ENCODE data around the gene ACER3.
A peak's percentile ranks its signal among the peaks of the same experiment; 100 is the strongest.
"Not testable (repeated sequence)": the region's sequence is repeated elsewhere in the genome, so short reads cannot be mapped to it uniquely, and the experiment has no call there.

Gene ACER3

DNA sequence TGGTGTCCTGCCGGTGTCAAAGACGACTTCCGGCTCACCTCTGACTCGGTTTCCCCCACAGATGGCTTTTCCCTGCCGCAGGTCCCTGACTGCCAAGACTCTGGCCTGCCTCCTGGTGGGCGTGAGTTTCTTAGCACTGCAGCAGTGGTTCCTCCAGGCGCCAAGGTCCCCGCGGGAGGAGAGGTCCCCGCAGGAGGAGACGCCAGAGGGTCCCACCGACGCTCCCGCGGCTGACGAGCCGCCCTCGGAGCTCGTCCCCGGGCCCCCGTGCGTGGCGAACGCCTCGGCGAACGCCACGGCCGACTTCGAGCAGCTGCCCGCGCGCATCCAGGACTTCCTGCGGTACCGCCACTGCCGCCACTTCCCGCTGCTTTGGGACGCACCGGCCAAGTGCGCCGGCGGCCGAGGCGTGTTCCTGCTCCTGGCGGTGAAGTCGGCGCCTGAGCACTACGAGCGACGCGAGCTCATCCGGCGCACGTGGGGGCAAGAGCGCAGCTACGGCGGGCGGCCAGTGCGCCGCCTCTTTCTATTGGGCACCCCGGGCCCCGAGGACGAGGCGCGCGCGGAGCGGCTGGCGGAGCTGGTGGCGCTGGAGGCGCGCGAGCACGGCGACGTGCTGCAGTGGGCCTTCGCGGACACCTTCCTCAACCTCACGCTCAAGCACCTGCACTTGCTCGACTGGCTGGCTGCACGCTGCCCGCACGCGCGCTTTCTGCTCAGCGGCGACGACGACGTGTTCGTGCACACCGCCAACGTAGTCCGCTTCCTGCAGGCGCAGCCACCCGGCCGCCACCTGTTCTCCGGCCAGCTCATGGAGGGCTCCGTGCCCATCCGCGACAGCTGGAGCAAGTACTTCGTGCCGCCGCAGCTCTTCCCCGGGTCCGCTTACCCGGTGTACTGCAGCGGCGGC is 179.0 kb downstream of the ACER3 start:
- H3K4me3 ChIP-seq (ENCODE audit: low read depth in 1 of 2, low read length in 2 of 2) = peak overlapping the region; percentile 49 to 69
- H3K9me3 ChIP-seq (ENCODE audit: control insufficient read depth in 1 of 2, low read length in 2 of 2) = no peaks in the 10 kb centered on the region
- H3K4me1 ChIP-seq (ENCODE audit: control insufficient read depth in 1 of 2, insufficient read depth in 2 of 2, low read length in 2 of 2) = peaks cover 12 to 14% of the 10 kb centered on the region in 2 donors
- H3K9ac ChIP-seq (ENCODE audit: low read depth in 1 of 2, low read length in 2 of 2) = peak overlapping the region; percentile 28 to 40
- H3K36me3 ChIP-seq (ENCODE audit: control insufficient read depth in 1 of 2, insufficient read depth in 2 of 2, low read length in 2 of 2) = no peaks in the 10 kb centered on the region
- H3K27ac ChIP-seq (ENCODE audit: low read depth, low read length) = no peak overlapping the region
- H3K27me3 ChIP-seq (ENCODE audit: control insufficient read depth in 1 of 2, insufficient read depth in 2 of 2, low read length in 2 of 2) = peaks cover 3 to 10% of the 10 kb centered on the region in 2 donors

DNA sequence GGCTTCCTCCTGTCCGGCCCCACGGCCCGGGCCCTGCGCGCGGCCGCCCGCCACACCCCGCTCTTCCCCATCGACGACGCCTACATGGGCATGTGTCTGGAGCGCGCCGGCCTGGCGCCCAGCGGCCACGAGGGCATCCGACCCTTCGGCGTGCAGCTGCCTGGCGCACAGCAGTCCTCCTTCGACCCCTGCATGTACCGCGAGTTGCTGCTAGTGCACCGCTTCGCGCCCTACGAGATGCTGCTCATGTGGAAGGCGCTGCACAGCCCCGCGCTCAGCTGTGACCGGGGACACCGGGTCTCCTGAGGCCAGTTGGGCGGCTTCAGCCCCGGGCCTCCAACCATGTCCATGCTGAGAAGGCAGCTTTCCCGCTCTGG is 179.7 kb downstream of the ACER3 start:
- Histone ChIP-seq H3K27me3 (ENCODE audit: control insufficient read depth in 1 of 2, insufficient read depth in 2 of 2, low read length in 2 of 2) (peaks cover 6 to 12% of the 10 kb centered on the region in 2 donors), H3K9ac (ENCODE audit: low read depth in 1 of 2, low read length in 2 of 2) (no peak overlapping the region), H3K9me3 (ENCODE audit: control insufficient read depth in 1 of 2, low read length in 2 of 2) (no peaks in the 10 kb centered on the region), H3K4me3 (ENCODE audit: low read depth in 1 of 2, low read length in 2 of 2) (no peak overlapping the region), H3K27ac (ENCODE audit: low read depth, low read length) (no peak overlapping the region), H3K36me3 (ENCODE audit: control insufficient read depth in 1 of 2, insufficient read depth in 2 of 2, low read length in 2 of 2) (no peaks in the 10 kb centered on the region), H3K4me1 (ENCODE audit: control insufficient read depth in 1 of 2, insufficient read depth in 2 of 2, low read length in 2 of 2) (peaks cover 11% of the 10 kb centered on the region in 2 donors)

- Histone ChIP-seq H3K9me3 (ENCODE audit: control insufficient read depth in 1 of 2, low read length in 2 of 2) (no peaks in the 10 kb centered on the region), H3K27ac (ENCODE audit: low read depth, low read length) (no peak overlapping the region), H3K9ac (ENCODE audit: low read depth in 1 of 2, low read length in 2 of 2) (no peak overlapping the region), H3K27me3 (ENCODE audit: control insufficient read depth in 1 of 2, insufficient read depth in 2 of 2, low read length in 2 of 2) (peaks cover 9 to 17% of the 10 kb centered on the region in 2 donors), H3K4me3 (ENCODE audit: low read depth in 1 of 2, low read length in 2 of 2) (no peak overlapping the region), H3K4me1 (ENCODE audit: control insufficient read depth in 1 of 2, insufficient read depth in 2 of 2, low read length in 2 of 2) (peaks cover 10 to 15% of the 10 kb centered on the region in 2 donors), H3K36me3 (ENCODE audit: control insufficient read depth in 1 of 2, insufficient read depth in 2 of 2, low read length in 2 of 2) (no peaks in the 10 kb centered on the region)
These were observed 180.2 kb downstream of the ACER3 start for GRCh38 chr11:77040889-77041288.

GRCh38 chr11:77042111-77042726 is 181.5 kb downstream of the ACER3 start:
- Histone ChIP-seq H3K4me3 (ENCODE audit: low read depth in 1 of 2, low read length in 2 of 2) (no peak overlapping the region), H3K9me3 (ENCODE audit: control insufficient read depth in 1 of 2, low read length in 2 of 2) (no peaks in the 10 kb centered on the region), H3K4me1 (ENCODE audit: control insufficient read depth in 1 of 2, insufficient read depth in 2 of 2, low read length in 2 of 2) (peaks cover 10 to 22% of the 10 kb centered on the region in 2 donors), H3K27ac (ENCODE audit: low read depth, low read length) (no peak overlapping the region), H3K9ac (ENCODE audit: low read depth in 1 of 2, low read length in 2 of 2) (no peak overlapping the region), H3K27me3 (ENCODE audit: control insufficient read depth in 1 of 2, insufficient read depth in 2 of 2, low read length in 2 of 2) (peaks cover 9 to 17% of the 10 kb centered on the region in 2 donors), H3K36me3 (ENCODE audit: control insufficient read depth in 1 of 2, insufficient read depth in 2 of 2, low read length in 2 of 2) (no peaks in the 10 kb centered on the region)

DNA sequence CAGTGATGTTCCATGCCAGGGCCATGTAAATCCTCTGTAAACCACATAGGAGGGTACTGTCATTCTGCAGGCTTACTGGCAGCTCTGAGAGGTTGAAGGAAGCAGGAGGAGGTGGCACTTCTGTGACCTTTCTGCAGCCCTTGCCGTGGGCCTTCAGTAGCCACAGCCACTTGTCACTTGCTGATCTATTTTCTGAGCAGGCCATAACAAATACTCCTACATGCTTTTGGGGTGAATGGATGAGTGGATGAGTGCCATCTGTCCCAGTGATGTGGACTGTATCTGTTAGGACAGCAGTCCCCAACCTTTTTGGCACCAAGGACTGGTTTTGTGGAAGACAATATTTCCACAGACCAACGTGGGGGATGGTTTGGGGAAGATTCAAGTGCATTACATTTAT is 183.6 kb downstream of the ACER3 start:
- H3K36me3 ChIP-seq (ENCODE audit: control insufficient read depth in 1 of 2, insufficient read depth in 2 of 2, low read length in 2 of 2) = no peaks in the 10 kb centered on the region
- H3K4me1 ChIP-seq (ENCODE audit: control insufficient read depth in 1 of 2, insufficient read depth in 2 of 2, low read length in 2 of 2) = peaks cover 19% of the 10 kb centered on the region in 2 donors
- no peak overlapping the region for H3K27ac ChIP-seq (ENCODE audit: low read depth, low read length)
- H3K4me3 ChIP-seq (ENCODE audit: low read depth in 1 of 2, low read length in 2 of 2) = no peak overlapping the region
- H3K9me3 ChIP-seq (ENCODE audit: control insufficient read depth in 1 of 2, low read length in 2 of 2) = no peaks in the 10 kb centered on the region
- peaks cover 6 to 8% of the 10 kb centered on the region in 2 donors for H3K27me3 ChIP-seq (ENCODE audit: control insufficient read depth in 1 of 2, insufficient read depth in 2 of 2, low read length in 2 of 2)
- no peak overlapping the region for H3K9ac ChIP-seq (ENCODE audit: low read depth in 1 of 2, low read length in 2 of 2)

- no peak overlapping the region for H3K4me3 ChIP-seq (ENCODE audit: low read depth in 1 of 2, low read length in 2 of 2)
- H3K9me3 ChIP-seq (ENCODE audit: control insufficient read depth in 1 of 2, low read length in 2 of 2) = no peaks in the 10 kb centered on the region
- peaks cover 6 to 8% of the 10 kb centered on the region in 2 donors for H3K27me3 ChIP-seq (ENCODE audit: control insufficient read depth in 1 of 2, insufficient read depth in 2 of 2, low read length in 2 of 2)
- H3K4me1 ChIP-seq (ENCODE audit: control insufficient read depth in 1 of 2, insufficient read depth in 2 of 2, low read length in 2 of 2) = peaks cover 20 to 21% of the 10 kb centered on the region in 2 donors
- no peak overlapping the region for H3K27ac ChIP-seq (ENCODE audit: low read depth, low read length)
- no peak overlapping the region for H3K9ac ChIP-seq (ENCODE audit: low read depth in 1 of 2, low read length in 2 of 2)
- no peaks in the 10 kb centered on the region for H3K36me3 ChIP-seq (ENCODE audit: control insufficient read depth in 1 of 2, insufficient read depth in 2 of 2, low read length in 2 of 2)
These were observed 184.2 kb downstream of the ACER3 start for GRCh38 chr11:77044886-77045285.

DNA sequence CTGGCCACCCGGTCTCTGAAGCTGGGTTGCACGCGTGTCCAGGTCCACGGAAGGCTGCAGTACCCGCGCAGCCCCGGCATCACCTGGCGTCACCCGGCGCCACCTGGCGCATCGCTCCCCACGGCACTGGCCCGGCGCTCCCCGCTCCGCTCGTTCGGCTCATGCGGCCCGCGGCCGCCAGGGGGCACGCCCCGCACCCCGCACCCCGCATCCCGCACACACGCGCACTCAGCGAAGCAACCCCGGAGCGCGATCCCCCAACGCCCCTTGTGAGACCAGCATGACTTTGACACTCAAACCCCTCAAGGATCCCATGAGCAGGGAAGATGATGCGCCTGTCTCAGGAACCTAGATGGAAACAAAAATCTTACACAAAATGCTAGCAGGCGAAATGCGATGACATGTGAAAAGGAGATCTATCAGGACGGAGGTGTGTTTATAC is 185.4 kb downstream of the ACER3 start:
- Histone ChIP-seq H3K4me1 (ENCODE audit: control insufficient read depth in 1 of 2, insufficient read depth in 2 of 2, low read length in 2 of 2) (peaks cover 20 to 21% of the 10 kb centered on the region in 2 donors), H3K27ac (ENCODE audit: low read depth, low read length) (no peak overlapping the region), H3K9me3 (ENCODE audit: control insufficient read depth in 1 of 2, low read length in 2 of 2) (no peaks in the 10 kb centered on the region), H3K36me3 (ENCODE audit: control insufficient read depth in 1 of 2, insufficient read depth in 2 of 2, low read length in 2 of 2) (no peaks in the 10 kb centered on the region), H3K9ac (ENCODE audit: low read depth in 1 of 2, low read length in 2 of 2) (peak overlapping the region; percentile 11 to 27), H3K27me3 (ENCODE audit: control insufficient read depth in 1 of 2, insufficient read depth in 2 of 2, low read length in 2 of 2) (peaks cover 6 to 8% of the 10 kb centered on the region in 2 donors), H3K4me3 (ENCODE audit: low read depth in 1 of 2, low read length in 2 of 2) (peak overlapping the region in 1 of 2 donors; percentile 17)

GRCh38 chr11:77047007-77047927 is 186.5 kb downstream of the ACER3 start:
- no peak overlapping the region for H3K27ac ChIP-seq (ENCODE audit: low read depth, low read length)
- peak overlapping the region in 1 of 2 donors; percentile 53 for H3K9ac ChIP-seq (ENCODE audit: low read depth in 1 of 2, low read length in 2 of 2)
- H3K4me3 ChIP-seq (ENCODE audit: low read depth in 1 of 2, low read length in 2 of 2) = peak overlapping the region; percentile 69 to 72

DNA sequence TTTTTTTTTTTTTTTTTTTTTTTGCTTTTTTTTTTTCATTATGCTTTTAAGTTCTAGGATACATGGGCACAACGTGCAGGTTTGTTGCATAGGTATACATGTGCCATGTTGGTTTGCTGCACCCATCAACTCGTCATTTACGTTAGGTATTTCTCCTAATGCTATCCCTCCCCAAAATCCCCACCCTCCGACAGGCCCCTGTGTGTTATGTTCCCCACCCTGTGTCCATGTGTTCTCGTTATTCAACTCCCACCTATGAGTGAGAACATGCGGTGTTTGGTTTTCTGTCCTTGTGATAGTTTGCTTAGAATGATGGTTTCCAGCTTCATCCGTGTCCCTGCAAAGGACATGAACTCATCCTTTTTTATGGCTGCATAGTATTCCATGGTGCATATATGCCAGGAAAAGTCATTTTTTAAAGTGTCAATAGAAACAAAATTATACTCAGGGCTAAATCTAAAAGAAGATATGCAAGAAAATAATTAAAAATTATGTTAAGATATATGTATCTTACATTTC is 187.3 kb downstream of the ACER3 start:
- peaks cover 20 to 21% of the 10 kb centered on the region in 2 donors for H3K4me1 ChIP-seq (ENCODE audit: control insufficient read depth in 1 of 2, insufficient read depth in 2 of 2, low read length in 2 of 2)
- H3K4me3 ChIP-seq (ENCODE audit: low read depth in 1 of 2, low read length in 2 of 2); H3K27me3 ChIP-seq (ENCODE audit: control insufficient read depth in 1 of 2, insufficient read depth in 2 of 2, low read length in 2 of 2); H3K36me3 ChIP-seq (ENCODE audit: control insufficient read depth in 1 of 2, insufficient read depth in 2 of 2, low read length in 2 of 2); H3K9me3 ChIP-seq (ENCODE audit: control insufficient read depth in 1 of 2, low read length in 2 of 2); H3K9ac ChIP-seq (ENCODE audit: low read depth in 1 of 2, low read length in 2 of 2); H3K27ac ChIP-seq (ENCODE audit: low read depth, low read length): not testable (repeated sequence)

More at GRCh38 chr11:77047007-77047927, 186.5 kb downstream of the ACER3 start:
- Histone ChIP-seq H3K9me3 (ENCODE audit: control insufficient read depth in 1 of 2, low read length in 2 of 2) (no peaks in the 10 kb centered on the region), H3K27me3 (ENCODE audit: control insufficient read depth in 1 of 2, insufficient read depth in 2 of 2, low read length in 2 of 2) (peaks cover 6 to 8% of the 10 kb centered on the region in 2 donors), H3K4me1 (ENCODE audit: control insufficient read depth in 1 of 2, insufficient read depth in 2 of 2, low read length in 2 of 2) (peaks cover 20 to 21% of the 10 kb centered on the region in 2 donors), H3K36me3 (ENCODE audit: control insufficient read depth in 1 of 2, insufficient read depth in 2 of 2, low read length in 2 of 2) (no peaks in the 10 kb centered on the region)

Measured in duodenal mucosa (tissue), 2 donors.